NOMO-1 treated with DMSO at 0.1 percent for 48 hours (cell line): ENCODE data around the gene ZBTB5.
"Not testable (repeated sequence)": the region's sequence is repeated elsewhere in the genome, so short reads cannot be mapped to it uniquely, and the experiment has no call there.

ENCODE experiments used
- DNase-seq: peaks from one replicate; lab custom pipeline; 2025; ENCODE audit not compliant: unreplicated experiment; lab: John Stamatoyannopoulos, UW

Gene ZBTB5, protein sequence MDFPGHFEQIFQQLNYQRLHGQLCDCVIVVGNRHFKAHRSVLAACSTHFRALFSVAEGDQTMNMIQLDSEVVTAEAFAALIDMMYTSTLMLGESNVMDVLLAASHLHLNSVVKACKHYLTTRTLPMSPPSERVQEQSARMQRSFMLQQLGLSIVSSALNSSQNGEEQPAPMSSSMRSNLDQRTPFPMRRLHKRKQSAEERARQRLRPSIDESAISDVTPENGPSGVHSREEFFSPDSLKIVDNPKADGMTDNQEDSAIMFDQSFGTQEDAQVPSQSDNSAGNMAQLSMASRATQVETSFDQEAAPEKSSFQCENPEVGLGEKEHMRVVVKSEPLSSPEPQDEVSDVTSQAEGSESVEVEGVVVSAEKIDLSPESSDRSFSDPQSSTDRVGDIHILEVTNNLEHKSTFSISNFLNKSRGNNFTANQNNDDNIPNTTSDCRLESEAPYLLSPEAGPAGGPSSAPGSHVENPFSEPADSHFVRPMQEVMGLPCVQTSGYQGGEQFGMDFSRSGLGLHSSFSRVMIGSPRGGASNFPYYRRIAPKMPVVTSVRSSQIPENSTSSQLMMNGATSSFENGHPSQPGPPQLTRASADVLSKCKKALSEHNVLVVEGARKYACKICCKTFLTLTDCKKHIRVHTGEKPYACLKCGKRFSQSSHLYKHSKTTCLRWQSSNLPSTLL

DNA sequence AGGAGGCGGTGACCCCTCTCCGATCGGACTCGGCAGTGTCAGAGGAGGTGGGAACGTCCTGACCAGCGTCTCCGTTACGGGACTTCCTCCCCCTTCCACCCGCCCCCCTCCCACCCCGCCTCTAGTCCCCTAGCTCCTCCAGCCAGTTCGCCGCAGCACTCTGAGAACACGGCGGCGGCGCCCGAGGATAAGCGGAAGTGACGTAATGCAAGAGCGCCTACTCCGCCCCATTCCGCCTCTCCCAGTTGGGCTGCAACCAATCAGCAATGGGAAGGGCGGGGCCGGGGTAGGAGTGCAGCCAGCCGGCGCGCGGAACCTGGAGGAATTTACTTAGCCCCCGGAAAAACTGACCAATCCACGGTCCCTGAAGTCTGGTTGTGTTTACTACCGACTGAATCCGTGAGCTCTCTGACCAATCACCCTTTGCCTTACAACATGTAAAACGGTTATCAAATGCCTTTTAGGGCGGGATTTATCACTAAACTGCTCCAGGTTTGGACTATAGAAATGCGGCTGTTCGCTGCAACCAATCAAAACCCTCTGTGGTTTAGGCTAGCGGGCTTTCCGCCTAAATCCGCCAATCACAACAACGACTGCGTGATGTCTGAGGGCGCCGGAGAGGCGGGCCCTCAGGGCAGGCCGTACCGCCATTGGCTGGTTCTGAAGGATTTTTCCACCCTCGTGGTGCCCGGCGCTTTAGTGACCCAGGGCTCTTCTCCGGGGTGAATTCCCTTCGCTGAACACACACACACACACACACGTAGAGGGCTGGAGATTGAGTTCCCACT lies at the start of gene ZBTB5:
Gene ZBTB5, minus strand, starts transcription at position 202 of the 788 bp plus-strand sequence. CDS start 22,899 bp downstream, outside the sequence.
- DNase-seq, result peak; percentile 94

DNA sequence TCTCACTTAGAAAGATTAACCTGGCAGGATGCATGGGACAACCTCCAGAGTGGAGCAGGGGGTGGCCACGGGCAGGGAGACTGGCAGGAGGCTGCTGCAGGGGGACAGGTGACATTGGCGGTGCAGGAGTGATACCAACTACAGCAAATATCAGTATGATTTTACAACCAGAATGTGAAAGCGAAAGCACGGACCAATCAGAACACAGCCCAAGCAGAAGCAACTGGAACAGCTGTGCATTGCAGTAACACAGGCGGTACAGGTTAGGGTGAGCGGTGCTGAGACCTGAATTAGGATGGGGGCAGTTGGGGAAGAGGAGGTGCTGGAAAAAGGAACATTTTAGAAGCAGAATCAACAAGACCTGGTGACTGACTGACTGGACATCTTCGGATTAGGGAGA lies 49.7 kb upstream of the ZBTB5 start:
- no peak for DNase-seq

DNA sequence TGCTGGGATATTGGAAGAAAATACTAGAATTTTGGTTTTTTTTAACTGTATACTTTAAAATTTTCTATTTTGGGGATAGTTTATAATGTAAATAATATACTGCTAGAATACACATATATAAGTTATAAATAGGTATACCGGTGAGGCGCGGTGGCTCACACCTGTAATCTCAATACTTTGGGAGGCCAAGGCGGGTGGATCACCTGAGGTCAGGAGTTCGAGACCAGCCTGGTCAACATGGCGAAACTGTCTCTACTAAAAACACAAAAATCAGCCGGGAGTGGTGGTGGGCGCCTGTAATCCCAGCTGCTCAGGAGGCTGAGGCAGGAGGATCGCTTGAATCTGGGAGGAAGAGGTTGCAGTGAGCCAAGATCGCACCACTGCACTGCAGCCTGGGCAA lies 49.2 kb upstream of the ZBTB5 start:
- DNase-seq, result not testable (repeated sequence)

DNA sequence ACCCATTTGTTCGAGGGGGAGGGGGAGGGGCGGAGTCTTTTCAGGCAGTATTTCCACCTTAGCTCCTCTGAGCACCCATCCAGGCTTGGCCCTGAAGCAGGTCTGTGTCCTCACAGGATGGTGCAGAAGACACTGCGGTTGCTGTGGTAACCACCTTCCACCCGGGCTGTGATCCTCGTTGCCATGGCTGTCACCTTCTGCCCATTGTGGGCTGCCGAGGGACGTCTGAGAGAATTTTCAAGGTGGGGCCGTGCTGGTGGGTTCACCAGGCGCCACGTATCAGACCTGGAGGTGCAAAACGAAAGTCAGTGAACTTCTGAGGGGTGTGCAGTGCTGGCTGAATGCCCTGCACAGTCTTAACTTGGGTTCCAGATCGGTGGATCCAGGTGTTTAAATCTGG lies 47.2 kb upstream of the ZBTB5 start:
- DNase-seq, result no peak

DNA sequence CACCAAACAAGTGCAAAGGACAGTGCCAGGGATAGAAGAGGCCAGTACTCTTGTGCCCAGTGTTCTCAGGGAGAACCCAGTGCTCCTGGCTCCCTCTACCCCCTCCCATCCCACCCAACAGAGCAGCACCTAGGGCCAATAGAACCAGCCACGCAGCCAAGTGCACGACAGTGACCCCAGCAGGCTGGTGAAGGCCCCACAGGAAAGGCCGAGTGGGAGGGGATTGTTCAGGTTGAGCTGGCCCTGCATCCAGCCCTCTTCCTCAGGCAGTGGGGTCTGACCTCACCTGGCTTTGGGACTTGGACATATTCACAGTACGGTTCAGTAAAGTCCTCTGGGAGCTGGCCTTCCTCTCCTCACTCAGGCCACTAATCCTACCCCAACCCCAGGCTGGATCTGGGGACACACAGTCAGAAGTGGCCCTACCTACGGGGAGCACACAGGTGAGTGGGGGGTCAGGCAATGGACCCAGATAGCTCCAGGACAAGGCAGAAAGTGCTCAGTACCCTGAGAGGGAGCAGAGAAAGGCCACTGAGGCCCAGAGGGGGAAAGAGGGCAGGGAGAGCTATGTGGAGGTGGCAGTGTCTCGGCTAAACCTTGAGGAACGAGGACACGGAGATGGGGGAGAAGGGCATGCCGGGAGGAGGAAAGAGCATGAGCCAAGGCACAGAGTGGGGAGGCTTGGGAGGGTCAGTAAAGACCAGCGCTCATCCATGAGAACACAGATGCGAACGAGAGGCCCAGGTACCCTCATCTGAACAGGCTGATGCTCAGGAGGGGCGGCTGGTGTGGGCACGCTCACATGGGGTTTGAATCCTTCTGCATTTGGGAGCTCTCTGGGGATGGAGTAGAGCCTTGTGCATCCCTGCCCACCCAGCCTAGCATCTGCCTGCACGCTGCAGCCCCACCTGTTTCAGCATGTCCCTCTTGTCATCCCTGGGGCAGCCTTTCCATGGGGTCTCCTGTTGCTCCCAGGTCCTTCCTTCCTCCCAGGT lies 46.1 kb upstream of the ZBTB5 start:
- DNase-seq, result no peak

DNA sequence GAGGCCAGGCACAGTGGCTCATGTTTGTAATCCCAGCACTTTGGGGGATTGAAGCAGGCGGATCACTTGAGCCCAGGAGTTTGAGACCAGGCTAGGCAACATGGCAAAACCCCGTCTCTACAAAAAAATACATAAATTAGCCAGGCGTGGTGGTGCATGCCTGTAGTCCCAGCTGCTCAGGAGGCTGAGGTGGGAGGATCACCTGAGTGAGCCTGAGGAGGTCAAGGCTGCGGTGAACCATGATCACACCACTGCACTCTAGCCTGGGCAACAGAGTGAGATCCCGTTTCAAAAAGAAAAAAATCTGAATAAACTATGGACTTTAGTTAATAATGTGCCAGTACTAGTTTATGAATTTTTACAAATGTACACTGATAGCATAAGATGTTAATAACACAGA lies 44.8 kb upstream of the ZBTB5 start:
- not testable (repeated sequence) for DNase-seq

DNA sequence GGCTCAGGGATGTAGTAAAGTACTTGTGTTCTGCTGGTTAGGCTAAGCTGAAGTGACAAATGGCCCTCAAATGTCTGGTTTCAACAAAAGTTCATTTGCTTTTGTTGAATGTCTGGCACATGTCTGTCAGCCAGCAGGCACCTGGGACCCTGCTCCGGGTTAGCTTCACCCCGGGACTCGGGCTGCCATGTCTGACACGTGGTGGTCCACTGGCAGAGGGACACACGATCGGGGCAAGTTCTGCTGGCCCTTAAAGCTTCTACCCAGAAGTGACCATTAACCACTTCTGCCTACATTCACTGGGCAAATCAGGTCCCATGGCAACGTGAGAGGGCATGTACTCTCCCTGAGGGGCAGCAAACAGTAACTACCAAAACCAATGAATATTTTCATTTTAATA lies 44.3 kb upstream of the ZBTB5 start:
- DNase-seq, result no peak

DNA sequence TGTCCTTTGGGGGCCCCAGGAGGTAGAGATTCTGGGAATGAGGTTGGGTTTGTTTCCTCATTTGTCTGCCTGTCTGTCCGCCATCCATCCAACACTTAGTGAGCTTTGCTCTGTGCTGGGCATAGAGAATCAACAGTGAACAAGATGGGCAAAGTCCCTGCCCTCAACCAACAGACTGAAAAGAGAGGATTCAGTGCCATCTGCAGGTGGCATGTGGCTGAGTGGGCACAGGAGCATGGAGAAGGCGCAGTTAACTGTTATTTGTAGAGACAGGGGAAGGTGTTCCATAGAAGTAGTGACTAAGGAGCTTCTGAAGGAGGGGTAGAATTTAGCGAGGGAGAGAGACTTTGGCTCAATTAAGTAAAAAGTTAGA lies 43.6 kb upstream of the ZBTB5 start:
- no peak for DNase-seq

DNA sequence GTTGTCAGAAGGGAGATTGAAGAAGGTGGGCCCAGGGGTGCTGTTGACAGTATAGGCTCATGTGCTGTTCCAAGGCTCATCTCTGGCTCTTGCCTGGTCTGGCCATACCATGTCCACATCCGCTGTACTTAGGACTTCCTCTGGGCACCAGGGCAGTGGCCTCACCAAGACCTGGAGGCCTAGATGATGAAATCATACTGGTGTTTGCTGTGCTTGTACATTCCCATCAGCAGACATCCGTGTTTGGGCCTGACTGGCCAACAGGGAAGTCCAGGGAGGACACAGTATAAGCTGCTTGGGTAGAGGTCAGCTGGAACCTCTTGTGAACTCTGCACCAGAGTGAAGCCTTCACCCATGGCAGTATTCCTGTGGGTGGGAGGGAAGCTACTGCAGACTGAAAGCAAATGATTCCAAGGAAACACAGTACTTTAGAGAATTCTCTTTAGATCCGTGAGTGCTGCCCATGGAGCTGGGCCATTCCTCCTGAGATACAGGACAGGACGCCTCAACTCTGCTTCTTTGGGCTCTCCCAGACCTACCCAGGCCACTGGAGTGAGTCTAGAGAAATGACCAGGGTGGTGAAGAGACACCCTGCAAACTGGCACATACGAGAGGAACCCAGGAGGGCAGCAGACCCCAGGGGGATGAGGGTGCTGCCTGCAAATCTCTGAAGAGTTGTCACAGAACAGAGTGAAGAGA lies 43.0 kb upstream of the ZBTB5 start:
- no peak for DNase-seq

DNA sequence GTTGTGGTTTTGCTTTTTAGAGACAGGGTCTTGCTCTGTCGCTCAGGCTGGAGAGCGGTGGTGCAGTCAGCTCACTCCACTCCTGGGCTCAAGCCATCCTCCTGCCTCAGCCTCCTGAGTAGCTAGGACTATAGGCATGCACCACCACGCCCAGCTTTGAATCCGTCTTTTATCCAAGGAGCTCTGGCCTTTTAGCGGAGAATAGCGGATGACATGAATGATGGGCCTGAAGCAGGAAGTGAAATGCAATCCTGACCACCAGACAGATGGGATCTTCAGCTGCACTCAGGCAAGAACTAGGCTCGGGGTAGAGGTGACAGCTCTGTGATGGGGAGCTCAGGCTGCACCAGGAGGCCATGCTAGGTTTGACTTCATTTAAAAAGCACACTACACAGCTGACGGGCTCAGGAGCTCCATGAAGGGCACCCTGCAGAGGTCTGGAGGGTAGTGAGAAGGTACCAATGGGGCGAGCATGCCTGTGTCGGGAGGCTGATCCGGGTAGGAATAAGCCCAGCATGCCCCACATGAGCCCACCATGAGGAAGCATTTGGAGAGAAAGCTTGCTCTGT lies 42.4 kb upstream of the ZBTB5 start:
- no peak for DNase-seq

DNA sequence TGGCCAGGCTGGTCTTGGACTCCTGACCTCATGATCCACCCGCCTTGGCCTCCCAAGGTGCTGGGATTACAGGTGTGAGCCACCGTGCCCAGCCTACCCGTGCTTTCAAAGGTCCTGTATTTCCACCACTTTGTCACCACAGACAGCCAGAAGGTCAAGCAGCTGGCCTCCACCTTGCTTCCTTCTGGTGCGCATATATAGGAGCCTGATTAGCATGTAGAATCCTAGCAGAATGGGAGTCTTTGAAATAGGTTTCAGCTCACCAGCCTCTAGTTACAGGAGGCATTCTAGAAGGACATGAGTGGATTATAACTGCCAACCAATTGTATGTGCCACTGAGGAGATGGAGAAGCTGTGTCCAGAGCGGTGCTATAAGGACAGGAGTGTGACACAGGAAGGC lies 39.4 kb upstream of the ZBTB5 start:
- no peak for DNase-seq

DNA sequence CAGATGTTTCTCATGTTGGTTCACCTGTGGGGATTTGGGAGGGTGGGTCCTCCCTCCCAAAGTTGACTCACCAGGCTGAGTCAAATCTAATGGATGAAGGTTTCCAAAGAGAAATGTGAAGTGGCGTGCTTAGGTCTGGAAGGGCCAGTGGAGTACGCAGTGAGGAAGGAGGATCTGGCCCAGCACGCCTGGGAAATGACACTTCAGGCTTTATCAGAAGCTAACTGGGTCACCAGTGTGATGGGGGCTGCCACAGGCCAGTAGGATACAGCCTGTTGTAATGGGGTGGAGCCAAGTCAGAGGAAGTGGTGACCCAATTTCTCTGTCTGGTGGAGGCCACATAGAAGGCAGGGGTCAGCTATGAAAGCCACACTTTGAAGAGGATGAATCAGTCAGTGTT lies 38.5 kb upstream of the ZBTB5 start:
- no peak for DNase-seq

DNA sequence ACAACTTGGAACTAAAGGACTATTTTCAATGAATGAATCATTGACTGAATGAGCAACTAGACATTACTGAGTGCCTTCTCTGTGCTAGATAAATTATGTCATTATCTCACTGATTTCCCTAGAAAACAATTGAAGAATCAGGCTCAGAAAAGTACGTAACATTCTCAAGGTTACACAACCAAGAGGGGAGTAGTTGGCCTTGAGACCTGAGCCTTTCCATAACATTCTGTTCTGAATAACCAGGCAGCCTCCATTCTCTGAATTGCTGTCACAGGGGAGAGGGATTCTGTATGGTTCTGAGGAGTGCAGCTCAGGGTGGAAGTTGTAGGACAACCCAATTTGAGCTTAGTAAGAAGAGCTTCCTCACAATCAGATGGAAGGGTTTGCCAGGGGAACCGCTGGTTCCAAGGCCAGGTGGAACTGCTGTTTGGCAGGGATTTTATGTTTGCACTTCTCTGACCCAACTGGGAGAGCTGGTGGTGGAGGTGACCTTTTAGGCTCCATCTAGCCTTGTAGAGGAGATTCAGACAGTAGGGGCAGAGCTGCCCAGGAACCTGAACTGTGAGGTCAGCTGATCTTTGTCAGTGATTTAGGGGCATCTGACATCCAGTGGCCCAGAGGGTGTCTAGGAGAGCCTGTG lies 36.8 kb upstream of the ZBTB5 start:
- DNase-seq, result no peak

DNA sequence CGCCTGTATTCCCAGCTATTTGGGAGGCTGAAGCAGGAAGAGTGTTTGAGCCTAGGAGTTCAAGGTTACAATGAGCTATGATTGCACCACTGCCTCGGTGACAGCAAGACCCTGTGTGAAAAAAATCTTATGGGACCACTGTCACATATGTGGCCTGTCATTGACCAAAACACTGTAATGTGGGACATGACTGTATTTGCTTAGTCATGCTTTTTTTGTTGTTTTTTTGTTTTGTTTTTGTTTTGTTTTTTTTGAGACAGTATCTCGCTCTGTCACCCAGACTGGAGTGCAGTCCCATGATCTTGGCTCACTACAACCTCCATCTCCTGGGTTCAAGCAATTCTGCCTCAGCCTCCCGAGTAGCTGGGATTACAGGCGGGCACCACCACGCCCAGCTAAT lies 34.0 kb upstream of the ZBTB5 start:
- DNase-seq, result no peak

DNA sequence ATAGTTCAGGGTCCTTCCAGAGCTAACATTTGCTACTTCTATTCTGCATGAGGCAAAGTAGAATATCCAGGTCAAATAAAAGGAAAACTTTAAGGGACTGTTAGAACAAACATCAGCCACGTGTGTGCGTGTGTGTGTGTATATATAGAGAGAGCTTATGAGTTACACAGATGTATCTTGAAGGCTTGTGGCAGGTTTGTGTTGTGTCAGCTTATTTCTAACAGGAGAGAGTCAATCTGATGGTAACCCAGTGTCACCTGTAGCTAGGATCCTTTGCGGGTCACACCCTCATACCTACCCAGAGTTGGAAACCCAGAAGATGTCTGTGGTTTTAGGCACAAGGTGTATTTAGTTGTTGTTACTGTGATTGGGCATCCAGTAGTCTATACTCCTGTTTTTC lies 33.2 kb upstream of the ZBTB5 start:
- no peak for DNase-seq

DNA sequence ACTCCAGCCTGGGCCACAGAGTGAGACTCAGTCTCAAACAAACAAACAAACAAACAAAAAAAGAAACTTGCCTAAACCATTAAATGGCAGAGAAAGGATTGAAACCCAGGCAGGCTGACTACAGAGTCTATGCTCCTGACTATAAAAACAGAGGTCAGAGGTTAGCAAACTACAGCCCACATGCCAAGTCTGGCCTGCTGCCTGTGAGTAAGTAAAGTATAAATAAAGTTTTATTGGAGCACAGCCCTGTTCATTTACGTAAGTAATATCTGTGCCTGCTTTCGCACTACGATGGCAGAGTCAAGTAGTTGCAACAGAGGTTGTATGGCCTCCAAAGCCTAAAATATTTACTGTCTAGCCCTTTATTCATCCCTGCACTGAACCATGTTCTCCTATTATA lies 32.1 kb upstream of the ZBTB5 start:
- DNase-seq, result no peak

DNA sequence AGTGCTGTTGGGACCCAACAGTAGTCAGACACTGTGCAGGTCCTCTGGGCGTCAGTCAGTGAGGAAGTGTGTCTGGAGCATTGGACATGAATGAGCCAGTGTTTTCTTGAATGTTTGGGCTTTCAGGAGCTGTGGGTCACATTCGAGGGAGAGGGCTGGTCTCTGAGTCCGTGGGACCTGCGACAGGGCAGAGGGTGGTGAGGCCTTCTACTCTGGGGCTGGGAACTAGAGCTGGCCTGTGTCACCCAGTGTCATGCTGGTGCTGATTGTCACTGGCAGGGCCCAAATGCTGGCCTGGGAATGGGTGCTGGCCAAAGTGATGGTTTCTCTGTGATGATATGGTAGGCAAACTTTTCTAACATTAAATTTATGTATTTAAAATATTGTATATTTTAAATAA lies 30.8 kb upstream of the ZBTB5 start:
- no peak for DNase-seq

DNA sequence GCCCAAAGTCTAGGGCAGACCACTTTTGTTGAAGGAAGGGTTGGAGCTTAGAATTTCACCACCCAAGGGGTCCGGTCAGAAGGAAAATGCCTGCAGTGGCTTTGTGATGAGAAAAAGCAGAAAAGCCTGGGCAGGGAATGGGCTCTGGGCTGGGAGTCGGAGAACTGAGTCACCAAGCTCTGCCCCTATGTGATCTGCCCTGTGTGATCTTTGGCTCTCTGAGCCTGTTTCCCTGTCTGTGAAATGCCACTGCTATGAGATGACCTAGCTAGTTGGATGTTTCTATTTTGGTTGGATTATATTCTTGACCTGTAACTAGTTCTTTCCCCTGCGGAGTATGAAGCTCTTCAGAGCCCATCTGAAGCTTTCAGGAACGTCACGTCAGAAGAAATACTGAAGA lies 30.3 kb upstream of the ZBTB5 start:
- no peak for DNase-seq

DNA sequence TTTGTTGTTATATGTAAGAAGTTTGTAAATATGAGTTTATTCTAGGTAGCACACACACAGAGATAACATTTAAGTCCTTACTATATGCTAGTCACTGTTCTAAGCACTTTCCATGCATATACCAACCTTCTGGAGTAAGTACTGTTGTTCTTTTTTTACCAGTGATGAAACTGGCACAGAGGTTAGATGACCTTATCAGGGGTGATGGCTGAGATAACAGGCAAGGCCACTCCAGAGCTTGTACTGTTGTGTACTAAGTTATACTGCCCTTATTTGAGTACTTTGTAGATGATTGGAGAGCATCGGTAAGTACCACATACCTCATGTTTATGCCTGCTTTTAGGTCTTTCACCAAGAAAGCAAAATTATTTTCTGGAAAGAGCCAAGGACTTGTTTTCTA lies 26.7 kb upstream of the ZBTB5 start:
- no peak for DNase-seq
